Testis (tissue), 3 donors: ENCODE results near the gene RALGPS1. TPM values are rescaled to one million over a fixed set of nuclear protein-coding genes. Genes with fewer than 3 reads are reported as not detected.

ENCODE experiments used
- DNase-seq: peaks from one replicate; pipeline ENCODE4 v3.0.0-alpha.2; 2019
- H3K27ac ChIP-seq, 2 donors: fragments of 200-600 bp; sonication (generic); one replicate each; pipeline ENCODE4 v1.5.1; 2019
- H3K27me3 ChIP-seq: fragments of 200-600 bp; sonication (generic); one replicate; pipeline ENCODE4 v1.5.1; 2019
- H3K36me3 ChIP-seq: fragments of 200-600 bp; sonication (generic); one replicate; pipeline ENCODE4 v1.5.1; 2017; ENCODE audit warnings: low read depth; ENCODE audit errors: missing control alignments
- H3K4me1 ChIP-seq: fragments of 200-600 bp; sonication (generic); one replicate; pipeline ENCODE4 v1.5.1; 2019
- H3K4me3 ChIP-seq, 2 donors: fragments of 200-600 bp; sonication (generic); one replicate each; pipeline ENCODE4 v1.5.1; 2017 to 2019
- H3K9me3 ChIP-seq: fragments of 200-600 bp; sonication (generic); one replicate; pipeline ENCODE4 v1.5.1; 2017
- CTCF ChIP-seq, 3 experiments: fragments of 450-650 bp in 2 of 3; fragments of 200-600 bp in 1 of 3; sonication (generic) in 1 of 3; IDR thresholded peaks; one replicate each; pipeline ENCODE4 v1.5.1; 2016 to 2019; ENCODE audit warnings: antibody characterized with exemption in 3 of 3, mild to moderate bottlenecking in 2 of 3, moderate library complexity in 1 of 3
- POLR2A ChIP-seq: fragments of 450-650 bp; IDR thresholded peaks from one replicate; pipeline ENCODE4 v1.6.1; 2017; ENCODE audit warnings: antibody characterized with exemption, mild to moderate bottlenecking, moderate library complexity
- WGBS, 2 donors: methylation state at CpG; one replicate each; pipeline ENCODE4 v1.1.5; 2018; 5-methylcytosine and 5-hydroxymethylcytosine counted together
- intact Hi-C: fragments of 100-400 bp; cut with DNase I; formaldehyde crosslinking; loops from one replicate; pipeline ENCODE4 v1.15.1; 2023; ENCODE audit warnings: low total_unique reads
- polyA plus RNA-seq: library from polyadenylated mRNA; stranded (reverse); fragments of 350-450 nt; fragmentation: Illumina TruSeq; extraction: RNeasy Lipid Tissue Mini Kit (QIAGEN cat#74804); gene quantifications from one replicate; pipeline ENCODE4 v1.2.3, GENCODE V29; 2014; ENCODE audit warnings: low read depth, low replicate concordance; ENCODE audit not compliant: insufficient read depth
- total RNA-seq, 2 donors: library from RNA; depleted of rRNA; stranded (reverse); fragments of >200 nt; gene quantifications; one replicate each; pipeline ENCODE4 v1.2.3, GENCODE V29; 2016

RALGPS1 gene
- total and polyA plus RNA-seq, 3 donors from 2014 or later: 35.9 to 48.6 (median 36.9) TPM

DNA sequence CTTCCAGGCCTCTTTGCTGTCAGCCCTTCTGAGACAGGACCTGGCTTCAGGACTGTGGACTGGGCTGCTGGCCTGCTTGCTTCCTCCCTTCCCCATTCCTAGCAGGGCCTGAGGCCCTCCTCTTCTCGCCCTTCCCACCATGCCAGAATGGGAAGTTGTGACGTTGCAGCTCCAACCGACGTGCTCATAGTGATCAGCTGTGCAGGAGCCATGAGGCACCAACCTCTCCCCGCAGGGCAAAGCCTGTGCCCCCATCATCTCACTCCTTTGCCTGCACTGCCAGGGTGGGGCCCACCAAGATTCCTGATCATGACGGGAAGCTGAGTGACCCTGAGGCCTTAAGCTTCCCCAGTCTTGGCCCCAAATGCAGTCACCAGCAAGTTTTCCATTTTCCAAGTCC lies 304.9 kb downstream of the RALGPS1 start:
- no peak overlapping the region for H3K27ac ChIP-seq
- no peak overlapping the region for H3K4me3 ChIP-seq
- intact Hi-C loops: no loop called here
- no peaks in the 10 kb centered on the region for H3K9me3 ChIP-seq
- no peaks in the 10 kb centered on the region for H3K36me3 ChIP-seq
- TF ChIP-seq CTCF (IDR thresholded peaks at IDR 0.05) (no peak), POLR2A (no peak)
- no peak for DNase-seq
- WGBS, 2 donors: 76 to 78% methylated on average over 4 to 6 of the region's 6 CpGs
- H3K4me1 ChIP-seq: peaks cover 9% of the 10 kb centered on the region
- no peaks in the 10 kb centered on the region for H3K27me3 ChIP-seq

GRCh38 chr9:127221695-127222094 lies 307.1 kb downstream of the RALGPS1 start:
- no peak for DNase-seq
- intact Hi-C loops: no loop called here
- Histone ChIP-seq H3K4me3 (no peak overlapping the region), H3K36me3 (no peaks in the 10 kb centered on the region), H3K9me3 (no peaks in the 10 kb centered on the region), H3K27ac (no peak overlapping the region), H3K4me1 (peaks cover 9% of the 10 kb centered on the region), H3K27me3 (no peaks in the 10 kb centered on the region)
- 73 to 91% methylated on average over 2 of the region's 2 CpGs for WGBS, 2 donors
- no peak for TF ChIP-seq CTCF (IDR thresholded peaks at IDR 0.05)
- TF ChIP-seq POLR2A: no peak

- DNase-seq: no peak
- Histone ChIP-seq H3K36me3 (no peaks in the 10 kb centered on the region), H3K27ac (no peak overlapping the region), H3K27me3 (no peaks in the 10 kb centered on the region), H3K4me1 (peaks cover 9% of the 10 kb centered on the region), H3K9me3 (no peaks in the 10 kb centered on the region), H3K4me3 (no peak overlapping the region)
- intact Hi-C loops: no loop called here
- no peak for TF ChIP-seq CTCF (IDR thresholded peaks at IDR 0.05)
- no peak for TF ChIP-seq POLR2A
- 74 to 77% methylated on average over 15 of the region's 15 CpGs for WGBS, 2 donors
These were observed 308.0 kb downstream of the RALGPS1 start for GRCh38 chr9:127222388-127223095.

- intact Hi-C loops: no loop called here
- Histone ChIP-seq H3K4me1 (peaks cover 9% of the 10 kb centered on the region), H3K27ac (no peak overlapping the region), H3K4me3 (no peak overlapping the region), H3K27me3 (no peaks in the 10 kb centered on the region), H3K36me3 (no peaks in the 10 kb centered on the region), H3K9me3 (no peaks in the 10 kb centered on the region)
- TF ChIP-seq POLR2A (no peak), CTCF (IDR thresholded peaks at IDR 0.05) (no peak)
- WGBS, 2 donors: 32 to 36% methylated on average over 4 of the region's 4 CpGs
- DNase-seq: no peak
These were observed 308.7 kb downstream of the RALGPS1 start for GRCh38 chr9:127223266-127223665.

DNA sequence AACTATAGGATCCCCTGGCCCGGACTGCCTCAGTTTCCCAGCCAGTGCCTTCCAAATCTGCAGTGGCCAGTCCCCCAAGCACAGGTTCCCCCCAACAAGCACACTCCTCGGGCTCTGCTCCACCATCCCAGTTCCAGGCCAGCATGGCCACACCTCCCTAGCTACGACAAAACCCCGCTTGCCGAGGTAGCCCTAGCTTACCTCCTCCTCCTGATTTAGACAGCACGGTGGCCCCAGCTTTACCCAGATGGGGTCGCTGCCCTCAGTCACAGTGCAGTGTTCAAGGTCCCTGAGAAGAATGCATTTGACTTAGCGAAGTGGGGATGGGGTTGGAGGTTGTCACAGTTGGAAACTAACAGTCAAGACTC lies 309.2 kb downstream of the RALGPS1 start:
- Histone ChIP-seq H3K4me1 (peaks cover 9% of the 10 kb centered on the region), H3K27me3 (no peaks in the 10 kb centered on the region), H3K36me3 (no peaks in the 10 kb centered on the region), H3K4me3 (peak overlapping the region; percentile 64 to 70), H3K9me3 (no peaks in the 10 kb centered on the region), H3K27ac (peak overlapping the region; percentile 75 to 81)
- DNase-seq: no peak
- WGBS, 2 donors: 10 to 20% methylated on average over 8 of the region's 8 CpGs
- intact Hi-C loops: no loop called here
- TF ChIP-seq POLR2A (no peak), CTCF (IDR thresholded peaks at IDR 0.05) (no peak)
